Measurements from ENCODE around the gene NCBP2L. TPM values are rescaled to one million over a fixed set of nuclear protein-coding genes. Genes with fewer than 3 reads are reported as not detected.
A peak's percentile ranks its signal among the peaks of the same experiment; 100 is the strongest.

NCBP2L gene
- total and polyA plus RNA-seq, 12 donors = 0.01 to 0.45 TPM; not detected in 10

- Histone ChIP-seq H3K4me1 (peaks cover 6 to 97% (median 48%) of the 10 kb centered on the region in 9 donors), H3K27ac (peak overlapping the region; percentile 36 to 80 (median 70)), H3K27me3 (no peaks in the 10 kb centered on the region), H3K36me3 (no peaks in the 10 kb centered on the region), H3K9me3 (no peaks in the 10 kb centered on the region), H3K4me3 (no peak overlapping the region)
- peak in 6 of 8 donors; percentile 6 to 43 (median 33) for ATAC-seq
- 21 to 24% methylated on average over 8 of the region's 8 CpGs for WGBS, 2 donors
- peak in 1 of 2 donors; percentile 38 for DNase-seq
- intact Hi-C loops (cut with DNase I) = loop anchor here in 1 of 10 donors (5.0 kb wide), 1 partner anchor 35 kb away; no protein-coding TSS in a partner anchor
- TF ChIP-seq CTCF (IDR thresholded peaks at IDR 0.05) = no peak
These were observed 40.6 kb upstream of the NCBP2L start for GRCh38 chrX:107736781-107737531.

- peak overlapping the region in 9 of 10 donors; percentile 36 to 80 (median 72) for H3K27ac ChIP-seq
These were observed 39.3 kb upstream of the NCBP2L start for GRCh38 chrX:107738272-107738671.

GRCh38 chrX:107738768-107739167 is 38.8 kb upstream of the NCBP2L start:
- DNase-seq (no peak), ATAC-seq (no peak)
- H3K4me1 ChIP-seq = peaks cover 16 to 96% (median 52%) of the 10 kb centered on the region in 9 donors
- H3K27me3 ChIP-seq = peaks cover 0 to 14% (median 0%) of the 10 kb centered on the region in 7 donors
- H3K9me3 ChIP-seq = no peaks in the 10 kb centered on the region
- H3K36me3 ChIP-seq = no peaks in the 10 kb centered on the region
- no peak overlapping the region for H3K4me3 ChIP-seq
- peak overlapping the region in 9 of 10 donors; percentile 36 to 80 (median 72) for H3K27ac ChIP-seq
- no peak for TF ChIP-seq CTCF (IDR thresholded peaks at IDR 0.05)
- intact Hi-C loops (cut with DNase I) = loop anchor here in 1 of 10 donors (5.0 kb wide), 1 partner anchor 34 kb away; no protein-coding TSS in a partner anchor
- 63 to 66% methylated on average over 8 of the region's 8 CpGs for WGBS, 2 donors

More at GRCh38 chrX:107738272-107738671, 39.3 kb upstream of the NCBP2L start:
- Histone ChIP-seq H3K36me3 (no peaks in the 10 kb centered on the region), H3K4me3 (no peak overlapping the region), H3K4me1 (peaks cover 15 to 96% (median 50%) of the 10 kb centered on the region in 9 donors), H3K9me3 (no peaks in the 10 kb centered on the region), H3K27me3 (peaks cover 0 to 9% (median 0%) of the 10 kb centered on the region in 7 donors)
- 70 to 81% methylated on average over 5 of the region's 5 CpGs for WGBS, 2 donors
- intact Hi-C loops (cut with DNase I) = loop anchor here in 1 of 10 donors (5.0 kb wide), 1 partner anchor 34 kb away; no protein-coding TSS in a partner anchor
- ATAC-seq = peak in 3 of 8 donors; percentile 13 to 33 (median 25)
- TF ChIP-seq CTCF (IDR thresholded peaks at IDR 0.05) = no peak
- peak in 1 of 2 donors; percentile 35 for DNase-seq

- TF ChIP-seq CTCF (IDR thresholded peaks at IDR 0.05) = no peak
- no peak for ATAC-seq
- H3K4me3 ChIP-seq = no peak overlapping the region
- H3K27me3 ChIP-seq = peaks cover 0 to 19% (median 0%) of the 10 kb centered on the region in 7 donors
- no peaks in the 10 kb centered on the region for H3K36me3 ChIP-seq
- H3K27ac ChIP-seq = peak overlapping the region in 3 of 10 donors; percentile 68 to 79 (median 74)
- intact Hi-C loops (cut with DNase I) = loop anchor here in 1 of 10 donors (5.0 kb wide), 1 partner anchor 33 kb away; no protein-coding TSS in a partner anchor
- H3K9me3 ChIP-seq = no peaks in the 10 kb centered on the region
- peaks cover 16 to 93% (median 50%) of the 10 kb centered on the region in 9 donors for H3K4me1 ChIP-seq
- 95 to 100% methylated on average over 3 of the region's 3 CpGs for WGBS, 2 donors
- no peak for DNase-seq
These were observed 38.0 kb upstream of the NCBP2L start for GRCh38 chrX:107739541-107739940.

Measured in heart right ventricle (tissue), 16 donors.